ENCODE results near the gene FAM72B.
"Not testable (repeated sequence)": the region's sequence is repeated elsewhere in the genome, so short reads cannot be mapped to it uniquely, and the experiment has no call there.

The FAM72B gene

DNA sequence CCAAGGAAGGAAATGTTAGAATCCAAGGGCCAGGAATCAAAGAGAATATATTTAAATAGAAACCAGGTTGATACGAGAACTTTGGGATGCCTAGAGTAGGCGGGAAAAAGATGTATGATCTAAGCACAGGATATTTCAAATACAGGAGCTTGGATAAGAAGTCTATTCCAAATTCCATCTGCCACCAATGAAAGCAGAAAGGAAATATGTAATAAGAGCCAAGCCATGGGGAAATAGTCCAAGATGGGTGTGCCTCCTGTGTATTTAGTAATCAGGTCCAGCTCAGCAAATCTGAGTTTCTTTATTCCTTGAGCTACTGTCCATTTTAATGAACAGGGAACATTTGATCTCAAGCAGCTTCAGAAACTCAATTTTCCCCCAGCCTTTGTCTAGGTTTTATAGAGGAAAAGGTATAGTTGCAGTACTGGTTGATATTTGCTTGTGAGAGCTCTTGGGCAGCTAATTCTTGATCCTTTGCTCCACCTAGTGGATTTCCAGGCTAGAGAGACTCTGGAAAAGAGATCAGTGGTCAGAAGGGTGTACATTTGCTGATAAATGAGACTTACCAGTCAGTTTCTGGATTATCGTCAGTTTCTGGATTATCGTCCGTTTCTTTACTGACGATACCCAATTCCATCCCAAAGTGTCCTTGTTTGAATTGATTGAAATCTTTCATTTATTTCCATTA, 28.3 kb downstream of the FAM72B start:
- DNase-seq (ENCODE audit: low read depth in 1 of 2, low spot score in 1 of 2) = not testable (repeated sequence)

DNA sequence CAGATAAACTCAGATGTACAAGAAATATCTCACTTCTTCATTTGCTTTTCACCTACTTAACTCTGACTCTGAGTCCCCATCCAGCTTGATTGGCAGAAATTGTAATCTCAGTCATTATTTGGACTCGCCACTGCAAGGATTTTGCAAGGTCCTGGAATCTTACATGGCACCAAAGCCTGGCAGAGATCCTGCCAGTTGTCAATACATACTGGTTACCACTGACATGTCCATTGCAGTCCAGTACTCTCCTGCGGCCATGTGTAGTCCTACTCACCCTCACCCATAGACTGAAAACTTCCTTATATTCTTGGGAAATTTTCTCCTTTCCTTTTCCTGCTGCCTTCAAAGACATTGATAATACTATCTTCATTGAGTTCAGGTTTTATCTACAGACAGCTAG, 29.3 kb downstream of the FAM72B start:
- DNase-seq (ENCODE audit: low read depth in 1 of 2, low spot score in 1 of 2) = not testable (repeated sequence)

- not testable (repeated sequence) for DNase-seq (ENCODE audit: low read depth in 1 of 2, low spot score in 1 of 2)
Measured at GRCh38 chr1:121152788-121153187, 31.4 kb downstream of the FAM72B start.

- not testable (repeated sequence) for DNase-seq (ENCODE audit: low read depth in 1 of 2, low spot score in 1 of 2)
Measured at GRCh38 chr1:121151294-121151693, 32.8 kb downstream of the FAM72B start.

DNA sequence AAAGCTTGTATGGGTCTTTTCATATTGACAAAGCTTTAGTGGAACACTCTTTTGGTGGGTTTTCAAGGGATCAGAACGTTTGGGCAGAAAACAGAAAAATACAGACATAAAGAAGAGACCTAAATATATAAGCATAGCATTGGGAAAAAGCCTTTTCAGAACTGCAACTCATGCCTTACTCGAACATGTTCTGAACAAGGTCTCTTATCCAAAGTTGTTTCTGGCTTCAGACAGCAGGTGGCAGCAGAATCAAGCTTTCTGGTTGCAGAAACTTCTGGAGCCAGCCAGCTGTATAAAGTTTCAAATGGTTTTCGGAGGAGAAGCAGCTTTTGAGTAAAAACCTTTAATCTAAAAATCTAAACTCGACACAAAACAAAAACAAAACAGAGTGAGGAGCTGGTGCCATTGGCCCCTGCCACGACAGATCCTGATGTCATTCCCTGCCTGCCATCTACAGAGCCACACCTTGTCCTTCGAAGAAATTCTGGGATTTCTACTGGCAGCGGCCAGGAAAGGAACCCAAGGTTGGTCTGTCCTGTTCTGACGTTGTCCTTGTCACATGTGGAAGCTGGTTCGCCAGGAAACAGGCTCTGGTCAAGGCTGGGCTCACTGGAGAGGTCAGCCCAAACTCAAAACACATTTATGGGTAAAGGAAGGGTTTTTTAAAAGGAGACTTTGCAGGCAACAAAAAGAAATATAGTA, 35.5 kb downstream of the FAM72B start:
- DNase-seq (ENCODE audit: low read depth in 1 of 2, low spot score in 1 of 2) = not testable (repeated sequence)

DNA sequence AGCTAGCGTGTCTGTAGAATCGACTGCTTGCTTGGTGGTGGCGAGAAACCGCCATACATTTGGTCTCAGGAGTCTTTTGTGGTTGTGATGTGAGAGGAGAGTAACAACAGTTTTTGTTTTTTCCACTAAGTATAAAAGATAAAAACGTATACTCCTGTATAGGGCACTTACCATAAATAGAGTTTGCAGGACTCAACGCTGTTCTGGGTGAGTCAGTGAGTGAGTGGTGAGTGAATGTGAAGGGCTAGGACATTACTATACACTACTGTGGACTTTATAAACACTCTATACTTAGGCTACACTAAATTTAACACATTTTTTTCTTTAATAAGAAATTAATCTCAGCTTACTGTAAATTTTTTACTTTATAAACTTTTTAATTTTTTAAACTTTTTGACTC, 43.7 kb downstream of the FAM72B start:
- not testable (repeated sequence) for DNase-seq (ENCODE audit: low read depth in 1 of 2, low spot score in 1 of 2)

DNA sequence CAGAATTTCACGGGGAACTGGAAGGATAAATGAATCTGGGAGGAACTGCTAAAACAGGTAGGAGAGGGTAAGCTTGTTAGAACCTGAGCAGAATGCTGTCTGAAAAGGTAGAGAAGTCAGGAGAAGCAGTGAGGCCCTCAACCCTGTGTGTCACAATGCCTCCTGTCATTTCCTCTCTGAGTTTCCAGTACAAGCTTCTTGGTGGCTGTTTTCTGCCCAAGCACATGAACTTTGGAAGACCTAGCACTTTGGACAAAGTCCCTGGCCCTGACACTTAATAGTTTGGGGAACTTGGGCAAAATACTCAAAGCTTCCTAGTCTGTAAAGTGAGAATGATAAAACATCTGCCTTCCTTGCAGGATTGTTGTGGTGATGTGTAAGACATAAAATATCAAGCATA, 52.6 kb downstream of the FAM72B start:
- DNase-seq (ENCODE audit: low read depth in 1 of 2, low spot score in 1 of 2) = not testable (repeated sequence)

DNA sequence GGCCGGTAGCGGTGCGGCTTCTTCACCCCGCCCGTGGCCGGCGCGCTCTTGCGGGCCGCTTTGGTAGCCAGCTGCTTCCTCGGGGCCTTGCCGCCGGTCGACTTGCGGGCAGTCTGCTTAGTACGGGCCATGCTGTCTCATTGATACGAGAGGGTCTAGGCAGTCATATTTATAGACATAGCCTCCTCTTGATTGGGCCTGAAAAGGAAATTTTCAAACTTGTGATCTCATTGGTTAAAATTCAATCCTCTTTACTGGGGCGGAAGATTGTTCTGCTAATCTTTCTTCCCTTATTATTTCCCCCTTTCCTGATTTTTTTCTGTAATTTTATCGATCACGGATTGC, 65.7 kb downstream of the FAM72B start:
- not testable (repeated sequence) for DNase-seq (ENCODE audit: low read depth in 1 of 2, low spot score in 1 of 2)

All from activated CD4-positive, alpha-beta T cell treated with anti-CD3 and anti-CD28 coated beads, Interleukin-2, amount 50 U/mL, for 24 hours (primary cell).